ENCODE data around the gene BDH2.

- no peak for TF ChIP-seq CTCF (IDR thresholded peaks at IDR 0.05; ENCODE audit: low read depth, low read length, poor library complexity, severe bottlenecking)
- no peak for TF ChIP-seq EZH2phosphoT487 (IDR thresholded peaks at IDR 0.05; ENCODE audit: borderline replicate concordance, low read length)
Observed at GRCh38 chr4:103092245-103092644, 7.4 kb downstream of the BDH2 start.
